Stimulated activated CD8-positive, alpha-beta memory T cell treated with anti-CD3 and anti-CD28 coated beads, Interleukin-4, amount 100 ng/mL, for 1 hour (primary cell): ENCODE results near the gene DNMT3L.
A peak's percentile ranks its signal among the peaks of the same experiment; 100 is the strongest.
"Not testable (repeated sequence)": the region's sequence is repeated elsewhere in the genome, so short reads cannot be mapped to it uniquely, and the experiment has no call there.

Source experiments
- DNase-seq, 2 donors: peaks; one replicate each; pipeline ENCODE4 v3.0.0-alpha.2; 2020; ENCODE audit warnings: low read depth in 2 of 2, low spot score in 1 of 2

DNMT3L gene

GRCh38 chr21:44295163-44295573, 33.5 kb upstream of the DNMT3L start:
- no peak for DNase-seq

GRCh38 chr21:44294391-44295162, 32.9 kb upstream of the DNMT3L start:
- DNase-seq, result no peak

- DNase-seq, result peak in 1 of 2 donors; percentile 9
These were observed 32.0 kb upstream of the DNMT3L start for GRCh38 chr21:44293551-44294231.

- no peak for DNase-seq
These were observed 31.1 kb upstream of the DNMT3L start for GRCh38 chr21:44292812-44293195.

GRCh38 chr21:44291936-44292811, 30.5 kb upstream of the DNMT3L start:
- no peak for DNase-seq

GRCh38 chr21:44291078-44291935, 29.6 kb upstream of the DNMT3L start:
- DNase-seq, result no peak

GRCh38 chr21:44290327-44291077, 28.8 kb upstream of the DNMT3L start:
- no peak for DNase-seq

GRCh38 chr21:44289381-44290010, 27.8 kb upstream of the DNMT3L start:
- DNase-seq, result no peak

GRCh38 chr21:44288251-44289110, 26.8 kb upstream of the DNMT3L start:
- DNase-seq, result no peak

- no peak for DNase-seq
These were observed 25.3 kb upstream of the DNMT3L start for GRCh38 chr21:44286716-44287632.

- DNase-seq, result no peak
These were observed 24.5 kb upstream of the DNMT3L start for GRCh38 chr21:44286086-44286715.

- no peak for DNase-seq
These were observed 23.7 kb upstream of the DNMT3L start, which contains the start of gene AIRE for GRCh38 chr21:44285138-44285992. Gene AIRE (plus strand): TSS chr21:44285876. CDS start chr21:44286007, 131 bp downstream.

GRCh38 chr21:44283948-44284347, 22.3 kb upstream of the DNMT3L start:
- DNase-seq, result no peak

- DNase-seq, result not testable (repeated sequence)
These were observed 21.6 kb upstream of the DNMT3L start for GRCh38 chr21:44283211-44283785.

- DNase-seq, result no peak
These were observed 20.7 kb upstream of the DNMT3L start for GRCh38 chr21:44282370-44282769.

GRCh38 chr21:44281801-44282200, 20.1 kb upstream of the DNMT3L start:
- no peak for DNase-seq
